AG04450 (cell line): ENCODE measurements around the gene SLC25A47. TPM values are rescaled to one million over a fixed set of nuclear protein-coding genes. Genes with fewer than 3 reads are reported as not detected.

Experiments used
- CTCF ChIA-PET: fragments of 300-600, 350-600 bp; formaldehyde crosslinking; extraction: SDS; loops from one replicate; lab custom pipeline; 2022; ENCODE audit warnings: antibody characterized with exemption, inconsistent platforms; lab: Charles Lee
- POLR2A ChIA-PET: fragments of 350-600 bp; formaldehyde crosslinking; extraction: SDS; loops from one replicate; lab custom pipeline; 2021; ENCODE audit warnings: antibody characterized with exemption, inconsistent platforms; lab: Yijun Ruan, JAX
- DNase-seq: peaks from one replicate; pipeline ENCODE4 v3.0.0-alpha.2; 2011; ENCODE audit warnings: low read depth, low spot score
- H3K27ac ChIP-seq: one replicate; pipeline ENCODE4 v1.5.1; 2012; ENCODE audit warnings: low read depth, low read length, control low read depth
- H3K27me3 ChIP-seq: one replicate; pipeline ENCODE4 v1.6.0; 2012; ENCODE audit warnings: low read length; ENCODE audit not compliant: control insufficient read depth, insufficient read depth
- H3K4me3 ChIP-seq: 2 replicates; pipeline ENCODE4 v1.5.1; 2011; ENCODE audit warnings: mild to moderate bottlenecking, low read depth, low read length, control low read depth
- H3K9me3 ChIP-seq: 2 replicates; pipeline ENCODE4 v1.5.1; 2012; ENCODE audit warnings: low read length; ENCODE audit not compliant: control insufficient read depth, insufficient read depth
- polyA plus RNA-seq: library from polyadenylated mRNA; depleted of rRNA; stranded (reverse); fragments of >200 nt; gene quantifications from 2 replicates; pipeline ENCODE4 v1.2.3, GENCODE V29; 2011
- TF ChIP-seq, protein P1 (sequence below): IDR thresholded peaks from 2 replicates; pipeline ENCODE4 v1.5.1; 2011; ENCODE audit warnings: low read depth, low read length, control low read depth, inconsistent platforms

The SLC25A47 gene
- polyA plus RNA-seq, 1 experiment: not detected

GRCh38 chr14:100348784-100349685 is 25.9 kb downstream of the SLC25A47 start:
- TF ChIP-seq, protein P1, sequence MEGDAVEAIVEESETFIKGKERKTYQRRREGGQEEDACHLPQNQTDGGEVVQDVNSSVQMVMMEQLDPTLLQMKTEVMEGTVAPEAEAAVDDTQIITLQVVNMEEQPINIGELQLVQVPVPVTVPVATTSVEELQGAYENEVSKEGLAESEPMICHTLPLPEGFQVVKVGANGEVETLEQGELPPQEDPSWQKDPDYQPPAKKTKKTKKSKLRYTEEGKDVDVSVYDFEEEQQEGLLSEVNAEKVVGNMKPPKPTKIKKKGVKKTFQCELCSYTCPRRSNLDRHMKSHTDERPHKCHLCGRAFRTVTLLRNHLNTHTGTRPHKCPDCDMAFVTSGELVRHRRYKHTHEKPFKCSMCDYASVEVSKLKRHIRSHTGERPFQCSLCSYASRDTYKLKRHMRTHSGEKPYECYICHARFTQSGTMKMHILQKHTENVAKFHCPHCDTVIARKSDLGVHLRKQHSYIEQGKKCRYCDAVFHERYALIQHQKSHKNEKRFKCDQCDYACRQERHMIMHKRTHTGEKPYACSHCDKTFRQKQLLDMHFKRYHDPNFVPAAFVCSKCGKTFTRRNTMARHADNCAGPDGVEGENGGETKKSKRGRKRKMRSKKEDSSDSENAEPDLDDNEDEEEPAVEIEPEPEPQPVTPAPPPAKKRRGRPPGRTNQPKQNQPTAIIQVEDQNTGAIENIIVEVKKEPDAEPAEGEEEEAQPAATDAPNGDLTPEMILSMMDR: no peak
- no peak for DNase-seq
- Histone ChIP-seq H3K9me3 (no peaks in the 10 kb centered on the region), H3K27ac (no peak overlapping the region), H3K4me3 (no peak overlapping the region), H3K27me3 (no peaks in the 10 kb centered on the region)
- ChIA-PET POLR2A (interaction anchor here (0.6 kb wide), 1 partner anchor 21 kb away, joined by 3 read pairs; no protein-coding TSS in a partner anchor), CTCF (interaction anchor here (1.0 kb wide), 1 partner anchor 63 kb away, joined by 5 read pairs; no protein-coding TSS in a partner anchor)

DNA sequence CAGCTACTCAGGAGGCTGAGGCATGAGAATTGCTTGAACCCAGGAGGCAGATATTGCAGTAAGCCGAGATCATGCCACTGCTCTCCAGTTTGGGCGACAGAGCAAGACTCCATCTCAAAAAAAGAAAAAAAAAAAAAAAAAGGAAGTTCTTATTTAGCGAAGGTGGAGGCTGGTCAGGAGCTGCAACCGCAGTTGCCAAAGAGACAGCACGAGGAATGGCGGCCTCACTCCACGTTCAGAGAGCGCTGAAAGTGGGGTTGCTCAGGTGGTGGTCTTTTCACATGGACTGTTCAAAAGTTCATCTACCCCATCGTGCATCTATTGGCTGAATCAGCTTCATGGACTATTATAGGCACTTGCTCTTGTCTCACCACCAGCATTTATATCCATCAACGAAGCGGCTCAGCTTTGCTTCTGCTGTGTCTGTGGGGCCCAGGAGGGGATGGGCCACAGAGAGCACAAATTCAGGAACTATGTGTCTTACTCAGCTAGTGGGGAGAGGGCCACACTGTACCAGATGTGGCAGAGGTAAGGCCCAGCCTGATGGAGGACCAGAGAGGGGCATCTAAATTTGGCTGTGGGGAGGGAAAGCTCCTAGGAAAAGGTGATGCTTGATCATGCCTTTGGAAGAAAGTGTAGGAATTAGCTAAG is 27.3 kb downstream of the SLC25A47 start:
- TF ChIP-seq, protein P1: no peak
- no peak overlapping the region for H3K4me3 ChIP-seq
- H3K27me3 ChIP-seq: no peaks in the 10 kb centered on the region
- POLR2A ChIA-PET: interaction anchor here (0.6 kb wide), 1 partner anchor 18 kb away, joined by 3 read pairs; no protein-coding TSS in a partner anchor
- H3K9me3 ChIP-seq: no peaks in the 10 kb centered on the region
- DNase-seq: no peak
- CTCF ChIA-PET: interaction anchor here (1.0 to 2.5 kb wide), 2 partner anchors 9 to 64 kb away, joined by 5 to 7 read pairs; no protein-coding TSS in a partner anchor
- no peak overlapping the region for H3K27ac ChIP-seq

- no peak for DNase-seq
- Histone ChIP-seq H3K9me3 (no peaks in the 10 kb centered on the region), H3K27me3 (no peaks in the 10 kb centered on the region), H3K4me3 (no peak overlapping the region), H3K27ac (no peak overlapping the region)
- CTCF ChIA-PET: interaction anchor here (2.5 kb wide), 1 partner anchor 10 kb away, joined by 7 read pairs; no protein-coding TSS in a partner anchor
- POLR2A ChIA-PET: no interaction called here
- TF ChIP-seq, protein P1: no peak
These were observed 27.8 kb downstream of the SLC25A47 start for GRCh38 chr14:100350986-100351385.

GRCh38 chr14:100358396-100358795 is 35.3 kb downstream of the SLC25A47 start:
- Histone ChIP-seq H3K27ac (no peak overlapping the region), H3K9me3 (no peaks in the 10 kb centered on the region), H3K4me3 (no peak overlapping the region), H3K27me3 (no peaks in the 10 kb centered on the region)
- ChIA-PET CTCF (no interaction called here), POLR2A (no interaction called here)
- TF ChIP-seq, protein P1: no peak
- no peak for DNase-seq
